ENCODE measurements around the gene CCNA2. TPM values are rescaled to one million over a fixed set of nuclear protein-coding genes. Genes with fewer than 3 reads are reported as not detected.

The CCNA2 gene
- total RNA-seq, 1 experiment from 2014 or later = 89.2 TPM

DNA sequence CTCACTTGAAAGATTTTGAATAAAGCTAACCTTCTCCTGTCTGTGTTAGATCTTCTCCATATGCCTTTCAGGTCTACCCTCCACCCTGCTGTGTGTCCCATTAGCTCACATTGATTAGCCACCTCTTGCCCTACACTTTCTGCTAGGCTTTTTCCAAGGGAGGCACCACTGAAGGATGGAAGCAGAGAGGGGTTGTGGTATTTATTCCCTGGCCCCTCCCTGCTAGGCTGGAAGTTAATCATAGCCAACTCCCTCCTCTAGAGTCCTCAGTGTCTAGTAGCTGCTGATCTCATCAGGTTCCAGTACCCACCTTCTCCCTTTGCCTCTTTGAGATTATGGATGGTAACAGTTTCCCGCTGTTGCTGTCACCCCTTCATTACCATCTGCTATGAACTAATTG is 49.8 kb downstream of the CCNA2 start:
- H4K8ac ChIP-seq (replicated peaks; ENCODE audit: insufficient read length, low read depth, low read length) = no peak overlapping the region
- no peaks in the 10 kb centered on the region for H4K20me1 ChIP-seq (ENCODE audit: control insufficient read depth, insufficient read depth, insufficient read length)
- no peak overlapping the region for H2BK120ac ChIP-seq (ENCODE audit: low read depth, low read length, poor library complexity, severe bottlenecking)
- H4K91ac ChIP-seq (ENCODE audit: insufficient read length, low read depth, low read length) = no peak overlapping the region
- H3K14ac ChIP-seq (ENCODE audit: insufficient read depth, low read length) = no peak overlapping the region
- no peaks in the 10 kb centered on the region for H3K79me2 ChIP-seq (ENCODE audit: insufficient read depth, low read length)
- Mint-ChIP-seq H3K27ac (no peak overlapping the region), H3K36me3 (ENCODE audit: insufficient read depth in 1 of 3, low read depth in 3 of 3) (no peaks in the 10 kb centered on the region), H3K4me3 (no peak overlapping the region), H3K9me3 (no peaks in the 10 kb centered on the region), H3K27me3 (ENCODE audit: low read depth) (peaks cover 36% of the 10 kb centered on the region), H3K4me1 (peaks cover 15 to 17% of the 10 kb centered on the region in 2 experiments)
- peaks cover 3% of the 10 kb centered on the region; the same call in 1 of the 2 replicates for H3K27me3 ChIP-seq (ENCODE audit: insufficient read depth, low read length)
- no peak overlapping the region for H2AFZ ChIP-seq (ENCODE audit: low read length)
- H4K5ac ChIP-seq (ENCODE audit: insufficient read length, low read depth, low read length) = no peak overlapping the region
- H3K79me1 ChIP-seq (ENCODE audit: insufficient read depth, low read depth, low read length, poor library complexity, severe bottlenecking) = no peaks in the 10 kb centered on the region
- H2BK15ac ChIP-seq (ENCODE audit: low read depth, low read length) = no peak overlapping the region
- no peak overlapping the region for H3K4ac ChIP-seq (ENCODE audit: low read depth, low read length)
- no peaks in the 10 kb centered on the region for H3K9me3 ChIP-seq (ENCODE audit: control insufficient read depth, low read depth, low read length)
- H3K18ac ChIP-seq (ENCODE audit: insufficient read length, low read depth, low read length) = no peak overlapping the region
- no peak overlapping the region for H3K4me2 ChIP-seq (ENCODE audit: insufficient read depth, insufficient read length, low read length)
- no peak overlapping the region for H2AK5ac ChIP-seq (ENCODE audit: insufficient read length, low read length)
- TF ChIP-seq, protein P1, sequence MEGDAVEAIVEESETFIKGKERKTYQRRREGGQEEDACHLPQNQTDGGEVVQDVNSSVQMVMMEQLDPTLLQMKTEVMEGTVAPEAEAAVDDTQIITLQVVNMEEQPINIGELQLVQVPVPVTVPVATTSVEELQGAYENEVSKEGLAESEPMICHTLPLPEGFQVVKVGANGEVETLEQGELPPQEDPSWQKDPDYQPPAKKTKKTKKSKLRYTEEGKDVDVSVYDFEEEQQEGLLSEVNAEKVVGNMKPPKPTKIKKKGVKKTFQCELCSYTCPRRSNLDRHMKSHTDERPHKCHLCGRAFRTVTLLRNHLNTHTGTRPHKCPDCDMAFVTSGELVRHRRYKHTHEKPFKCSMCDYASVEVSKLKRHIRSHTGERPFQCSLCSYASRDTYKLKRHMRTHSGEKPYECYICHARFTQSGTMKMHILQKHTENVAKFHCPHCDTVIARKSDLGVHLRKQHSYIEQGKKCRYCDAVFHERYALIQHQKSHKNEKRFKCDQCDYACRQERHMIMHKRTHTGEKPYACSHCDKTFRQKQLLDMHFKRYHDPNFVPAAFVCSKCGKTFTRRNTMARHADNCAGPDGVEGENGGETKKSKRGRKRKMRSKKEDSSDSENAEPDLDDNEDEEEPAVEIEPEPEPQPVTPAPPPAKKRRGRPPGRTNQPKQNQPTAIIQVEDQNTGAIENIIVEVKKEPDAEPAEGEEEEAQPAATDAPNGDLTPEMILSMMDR (conservative IDR thresholded peaks at IDR 0.05) = no peak
- no peak overlapping the region for H3K56ac ChIP-seq (ENCODE audit: insufficient read length, low read depth, low read length)
- H2BK20ac ChIP-seq (ENCODE audit: low read depth, low read length, poor library complexity, severe bottlenecking) = no peak overlapping the region
- no peak overlapping the region for H2BK5ac ChIP-seq (ENCODE audit: insufficient read length, low read length)
- no peak overlapping the region for H3K27ac ChIP-seq (ENCODE audit: insufficient read length, low read depth, low read length)
- no peaks in the 10 kb centered on the region for H3K4me1 ChIP-seq (ENCODE audit: insufficient read depth, low read length)
- WGBS (ENCODE audit: extremely low coverage, insufficient read length, low lambda C conversion rate) = no CpG with 5 or more reads among the region's 1 CpG
- DNase-seq = no peak
- H3K9ac ChIP-seq (ENCODE audit: extremely low read depth, insufficient read length, low read length) = no peak overlapping the region
- H3T11ph ChIP-seq (ENCODE audit: low read length) = no peak overlapping the region
- no peak overlapping the region for H3K23ac ChIP-seq (ENCODE audit: insufficient read length, low read depth, low read length)
- H3K23me2 ChIP-seq (ENCODE audit: insufficient read length, low read depth, low read length, poor library complexity, severe bottlenecking) = no peaks in the 10 kb centered on the region
- no peak overlapping the region for H2BK12ac ChIP-seq (ENCODE audit: insufficient read length, low read depth, low read length)

All from H9 (cell line).